GM18498 (cell line): ENCODE measurements around the gene CNPY4.
"Not testable (repeated sequence)": the region's sequence is repeated elsewhere in the genome, so short reads cannot be mapped to it uniquely, and the experiment has no call there.

Source experiments
- ATAC-seq: cut with Tn5 transposase; IDR thresholded peaks from one replicate; pipeline ENCODE4 v1.9.1; 2021; ENCODE audit warnings: mild to moderate bottlenecking, moderate library complexity; ENCODE audit not compliant: unreplicated experiment

Gene CNPY4

GRCh38 chr7:100141555-100141949, 22.1 kb downstream of the CNPY4 start:
- no peak for ATAC-seq

GRCh38 chr7:100142461-100142860, 23.0 kb downstream of the CNPY4 start:
- ATAC-seq = no peak

- not testable (repeated sequence) for ATAC-seq
These were observed 26.9 kb downstream of the CNPY4 start for GRCh38 chr7:100146350-100146749.

GRCh38 chr7:100147278-100147677, 27.8 kb downstream of the CNPY4 start:
- ATAC-seq = no peak

- ATAC-seq = no peak
These were observed 28.8 kb downstream of the CNPY4 start for GRCh38 chr7:100148225-100148558.

- ATAC-seq = peak; percentile 95
These were observed 29.3 kb downstream of the CNPY4 start, which contains the start of gene LAMTOR4 for GRCh38 chr7:100148559-100149328. TSS of gene LAMTOR4 (plus strand) at chr7:100148918. CDS start at chr7:100148973, 55 bp downstream.

GRCh38 chr7:100152404-100152803, 33.0 kb downstream of the CNPY4 start:
- no peak for ATAC-seq

GRCh38 chr7:100152937-100153666, 33.7 kb downstream of the CNPY4 start:
- ATAC-seq = no peak

GRCh38 chr7:100153708-100154535, 34.5 kb downstream of the CNPY4 start:
- ATAC-seq = no peak

- ATAC-seq = no peak
These were observed 35.4 kb downstream of the CNPY4 start for GRCh38 chr7:100154651-100155491.

- no peak for ATAC-seq
These were observed 36.3 kb downstream of the CNPY4 start for GRCh38 chr7:100155553-100156317.

- no peak for ATAC-seq
These were observed 37.1 kb downstream of the CNPY4 start for GRCh38 chr7:100156331-100157068.

- ATAC-seq = no peak
These were observed 37.6 kb downstream of the CNPY4 start for GRCh38 chr7:100157069-100157333.

GRCh38 chr7:100157334-100158228, 38.1 kb downstream of the CNPY4 start:
- ATAC-seq = no peak

GRCh38 chr7:100158229-100159098, 39.0 kb downstream of the CNPY4 start, which contains the start of gene TRAPPC14:
TSS of gene TRAPPC14 (minus strand) at chr7:100158723. CDS start at chr7:100158499, 224 bp downstream.
- peak; percentile 75 for ATAC-seq

GRCh38 chr7:100159099-100159623, 39.7 kb downstream of the CNPY4 start:
- ATAC-seq = no peak

GRCh38 chr7:100160067-100160466, 40.6 kb downstream of the CNPY4 start:
- ATAC-seq = no peak
